GM18520 (cell line): ENCODE results near the gene EP400.
"Not testable (repeated sequence)": the region's sequence is repeated elsewhere in the genome, so short reads cannot be mapped to it uniquely, and the experiment has no call there.

Source experiments
- ATAC-seq: cut with Tn5 transposase; IDR thresholded peaks from one replicate; pipeline ENCODE4 v1.9.1; 2021; ENCODE audit not compliant: unreplicated experiment

Gene EP400

DNA sequence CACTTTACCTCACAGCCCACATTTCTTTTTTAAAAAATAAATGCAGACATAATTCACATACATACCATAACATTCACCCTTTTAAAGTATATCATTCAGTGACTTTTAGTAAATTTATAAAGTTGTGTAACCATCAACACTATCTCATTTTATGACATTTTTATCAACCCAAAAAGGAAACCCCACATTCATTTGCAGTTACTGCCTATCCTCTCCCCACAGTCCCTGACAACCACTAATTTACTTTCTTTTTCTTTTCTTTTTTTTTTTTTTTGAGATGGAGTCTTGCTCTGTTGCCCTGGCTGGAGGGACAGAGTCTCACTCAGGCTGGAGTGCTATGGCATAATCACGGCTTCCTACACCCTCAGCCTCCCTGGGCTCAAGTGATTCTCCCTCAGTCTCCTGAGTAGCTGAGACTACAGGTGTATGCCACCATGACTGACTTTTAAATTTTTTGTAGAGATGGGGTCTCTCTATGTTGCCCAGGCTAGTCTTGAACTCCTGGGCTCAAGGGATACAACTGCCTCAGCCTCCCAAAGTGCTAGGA lies 1.5 kb upstream of the EP400 start:
- no peak for ATAC-seq

DNA sequence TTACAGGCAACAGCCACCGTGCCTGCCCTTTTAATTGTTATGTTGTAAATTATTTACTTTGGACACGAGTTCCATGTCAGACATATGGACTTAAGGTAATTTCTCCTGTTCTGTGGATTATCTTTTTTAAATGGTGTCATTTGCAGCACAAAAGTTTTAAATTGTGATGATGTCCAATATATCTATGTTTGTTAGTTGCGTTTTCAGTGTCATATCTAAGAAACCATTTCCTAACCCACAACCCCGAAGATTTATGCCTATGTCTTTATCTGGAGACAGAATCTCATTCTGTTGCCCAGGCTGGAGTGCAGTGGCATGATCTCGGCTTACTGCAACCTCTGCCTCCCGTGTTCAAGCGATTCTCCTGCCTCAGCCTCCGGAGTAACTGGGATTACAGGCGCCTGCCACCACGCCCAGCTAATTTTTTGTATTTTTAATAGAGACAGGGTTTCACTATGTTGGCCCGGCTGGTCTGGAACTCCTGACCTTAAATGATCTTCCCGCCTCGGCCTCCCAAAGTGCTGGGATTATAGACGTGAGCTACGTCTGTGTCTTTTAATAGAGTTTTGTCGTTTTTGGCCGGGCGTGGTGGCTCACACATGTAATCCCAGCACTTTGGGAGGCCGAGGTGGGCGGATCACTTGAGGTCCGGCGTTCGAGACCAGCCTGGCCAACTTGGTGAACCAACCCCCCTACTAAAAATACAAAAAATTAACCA lies 870 bp upstream of the EP400 start:
- ATAC-seq: not testable (repeated sequence)

DNA sequence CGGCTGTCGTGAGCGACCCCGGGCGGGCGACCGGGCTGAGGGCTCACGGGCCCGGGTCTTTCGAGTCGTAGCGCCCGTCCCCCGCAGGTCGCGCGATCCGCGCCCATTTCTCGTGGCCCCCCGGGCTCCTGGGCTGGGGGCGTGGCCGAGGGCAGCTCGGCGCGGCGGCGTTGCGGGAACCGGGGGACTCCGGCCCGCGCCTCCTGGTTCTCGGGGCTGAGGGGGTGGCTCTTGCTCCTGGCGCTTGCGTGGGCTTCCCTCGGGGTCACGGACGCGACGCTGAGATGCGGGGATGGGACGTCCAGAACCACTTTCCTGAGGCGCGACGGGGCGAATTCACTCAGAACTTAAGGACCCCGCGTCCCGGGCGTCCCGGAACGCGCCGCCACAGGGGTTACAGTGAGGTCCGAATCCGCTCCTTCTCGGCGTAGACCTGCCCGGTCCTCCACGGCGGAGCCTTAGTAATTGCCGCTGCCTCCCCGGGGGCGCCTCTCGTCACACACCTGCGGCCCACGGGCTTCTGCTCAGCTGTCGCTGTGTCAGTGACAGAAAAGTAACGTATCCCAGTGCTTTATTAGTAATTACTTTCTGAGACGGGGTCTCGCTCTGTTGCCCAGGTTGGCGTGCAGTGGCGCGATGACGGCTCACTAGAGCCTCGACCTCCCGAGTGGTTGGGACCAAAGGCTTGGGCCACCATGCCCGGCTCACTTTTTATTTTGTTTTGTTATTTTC lies 606 bp downstream of the EP400 start:
- peak; percentile 2 for ATAC-seq

DNA sequence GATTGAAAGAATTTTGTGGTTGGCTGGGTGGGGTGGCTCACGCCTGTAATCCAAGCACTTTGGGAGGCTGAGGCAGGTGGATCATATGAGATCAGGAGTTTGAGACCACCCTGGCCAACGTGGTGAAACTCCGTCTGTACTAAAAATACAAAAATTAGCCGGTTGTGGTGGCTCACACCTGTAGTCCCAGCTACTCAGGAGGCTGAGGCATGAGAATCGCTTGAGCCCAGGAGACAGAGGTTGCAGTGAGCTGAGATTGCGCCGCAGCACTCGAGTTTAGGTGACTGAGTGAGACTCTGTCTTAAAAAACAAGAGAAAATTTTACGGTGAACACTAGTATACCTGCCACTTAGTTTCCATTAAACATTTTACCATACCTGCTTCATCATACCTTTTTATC lies 4.1 kb downstream of the EP400 start:
- ATAC-seq: not testable (repeated sequence)

DNA sequence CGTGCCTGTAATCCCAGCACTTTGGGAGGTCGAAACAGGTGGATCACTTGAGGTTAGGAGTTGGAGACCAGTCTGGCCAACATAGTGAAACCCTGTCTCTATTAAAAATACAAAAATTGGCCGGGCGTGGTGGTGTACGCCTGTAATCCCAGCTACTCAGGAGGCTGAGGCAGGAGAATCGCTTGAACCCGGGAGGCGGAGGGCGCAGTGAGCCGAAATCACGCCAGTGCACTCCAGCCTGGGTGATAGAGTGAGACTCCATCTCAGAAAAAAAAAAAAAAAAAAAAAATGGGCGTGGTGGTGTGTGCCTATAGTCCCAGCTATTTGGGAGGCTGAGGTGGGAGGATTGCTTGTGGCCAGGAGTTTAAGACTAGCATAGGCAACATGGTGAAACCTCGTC lies 4.7 kb downstream of the EP400 start:
- not testable (repeated sequence) for ATAC-seq

DNA sequence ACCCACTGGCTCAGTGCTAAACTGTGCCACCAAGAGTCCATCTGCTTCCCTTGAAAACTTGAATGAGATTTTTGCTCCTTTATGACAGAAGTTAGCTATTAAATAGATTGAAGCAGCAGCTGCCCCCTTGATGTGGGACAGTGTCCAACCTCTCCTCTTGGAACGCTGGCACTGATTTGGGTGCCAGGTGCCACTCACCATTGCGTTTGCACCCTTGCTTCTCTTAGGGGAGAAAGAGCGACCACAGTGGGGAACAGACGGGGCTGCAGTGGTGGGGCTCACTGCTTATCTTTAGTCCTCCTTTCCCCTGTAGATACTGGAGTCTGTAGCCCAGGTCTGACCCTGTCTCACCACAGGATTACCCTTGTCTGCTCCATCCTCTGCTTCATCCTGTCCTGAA lies 9.4 kb downstream of the EP400 start:
- no peak for ATAC-seq

DNA sequence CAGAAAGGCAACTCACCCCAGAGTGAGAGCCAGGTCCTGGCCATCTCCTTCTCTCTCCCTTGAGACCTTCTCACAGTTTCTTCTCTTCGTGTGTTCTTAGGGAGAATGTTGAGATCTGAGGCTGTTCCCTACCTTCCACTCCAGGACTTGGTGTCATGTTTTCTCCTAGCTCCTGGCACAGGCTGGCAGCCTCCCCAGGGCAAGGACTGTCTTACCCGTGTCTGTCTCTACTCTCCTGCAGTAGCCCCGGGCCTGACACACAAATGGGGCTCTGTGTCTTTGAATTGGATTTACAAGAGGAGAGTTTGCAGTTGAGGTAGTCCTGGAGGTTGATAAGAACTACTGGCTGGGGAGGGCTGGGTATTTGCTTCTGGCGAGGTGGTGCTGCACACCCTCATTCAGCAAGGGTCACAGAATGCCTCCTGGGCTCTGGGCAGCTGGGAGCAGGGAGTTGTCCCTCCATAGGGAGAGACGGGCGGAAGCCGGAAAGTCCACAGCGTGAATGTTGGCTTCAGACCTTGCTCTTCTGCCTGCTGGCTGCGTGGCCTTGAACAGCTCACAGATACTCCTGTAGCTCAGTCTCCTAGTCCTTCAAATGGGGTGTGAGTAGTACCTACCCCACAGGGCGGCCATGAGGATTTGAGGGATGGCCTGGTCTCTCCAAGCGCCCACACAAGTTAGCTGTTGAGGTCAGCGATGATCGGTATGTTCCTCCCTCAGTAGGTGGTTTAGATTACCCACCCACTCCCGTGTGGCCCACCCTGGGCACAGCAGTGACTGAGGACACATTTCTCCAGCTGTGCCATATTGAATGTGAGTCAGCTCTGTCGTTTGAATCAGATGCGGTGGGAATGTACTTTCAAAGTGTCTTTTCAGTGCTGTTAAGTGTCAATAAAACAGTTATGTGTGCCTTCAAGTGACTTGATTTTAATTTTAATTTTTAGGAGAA lies 10.2 kb downstream of the EP400 start:
- ATAC-seq: no peak

DNA sequence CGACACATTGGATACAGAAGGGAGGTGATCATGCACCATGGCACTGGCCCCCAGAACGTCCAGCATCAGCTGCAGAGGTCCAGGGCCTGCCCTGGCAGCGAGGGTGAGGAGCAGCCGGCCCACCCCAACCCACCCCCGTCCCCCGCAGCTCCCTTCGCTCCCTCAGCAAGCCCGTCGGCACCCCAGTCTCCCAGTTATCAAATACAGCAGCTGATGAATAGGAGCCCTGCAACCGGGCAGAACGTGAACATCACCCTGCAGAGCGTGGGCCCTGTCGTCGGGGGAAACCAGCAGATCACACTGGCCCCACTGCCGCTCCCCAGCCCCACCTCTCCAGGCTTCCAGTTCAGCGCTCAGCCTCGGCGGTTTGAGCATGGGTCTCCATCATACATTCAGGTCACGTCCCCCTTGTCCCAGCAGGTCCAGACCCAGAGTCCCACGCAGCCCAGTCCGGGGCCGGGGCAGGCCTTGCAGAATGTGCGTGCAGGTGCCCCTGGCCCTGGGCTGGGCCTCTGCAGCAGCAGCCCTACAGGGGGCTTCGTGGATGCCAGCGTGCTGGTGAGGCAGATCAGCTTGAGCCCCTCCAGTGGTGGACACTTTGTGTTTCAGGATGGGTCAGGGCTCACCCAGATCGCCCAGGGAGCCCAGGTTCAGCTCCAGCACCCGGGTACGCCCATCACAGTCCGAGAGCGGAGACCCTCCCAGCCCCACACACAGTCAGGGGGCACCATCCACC lies 11.0 kb downstream of the EP400 start:
- ATAC-seq: not testable (repeated sequence)

DNA sequence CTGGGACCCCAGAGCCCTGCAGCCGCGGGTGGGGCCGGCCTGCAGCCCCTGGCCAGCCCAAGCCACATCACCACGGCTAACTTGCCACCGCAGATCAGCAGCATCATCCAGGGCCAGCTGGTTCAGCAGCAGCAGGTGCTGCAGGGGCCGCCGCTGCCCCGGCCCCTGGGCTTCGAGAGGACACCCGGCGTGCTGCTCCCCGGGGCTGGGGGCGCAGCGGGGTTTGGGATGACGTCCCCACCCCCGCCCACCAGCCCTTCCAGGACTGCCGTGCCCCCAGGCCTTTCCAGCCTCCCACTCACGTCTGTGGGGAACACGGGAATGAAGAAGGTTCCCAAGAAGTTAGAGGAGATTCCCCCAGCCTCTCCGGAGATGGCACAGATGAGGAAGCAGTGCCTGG lies 11.6 kb downstream of the EP400 start:
- not testable (repeated sequence) for ATAC-seq

DNA sequence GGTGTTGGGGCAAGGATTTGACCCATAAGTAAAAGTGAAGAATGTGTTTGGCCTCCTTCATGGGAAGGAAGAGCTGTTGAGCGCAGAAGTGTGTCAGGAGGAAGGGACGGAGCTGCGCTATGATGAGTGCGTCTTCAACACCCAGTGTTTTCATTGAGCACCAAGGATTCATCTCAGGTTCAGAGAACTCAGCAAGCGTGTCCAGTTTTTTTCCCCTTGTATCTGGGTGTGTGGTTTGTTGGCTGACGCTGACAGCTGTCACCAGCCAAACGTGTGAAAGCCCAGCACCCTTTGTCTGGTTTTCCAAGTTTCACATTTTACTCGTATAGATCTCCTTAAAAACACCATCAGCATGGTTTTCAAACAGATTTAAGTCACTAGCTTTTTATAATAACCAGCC lies 12.3 kb downstream of the EP400 start:
- ATAC-seq: no peak

DNA sequence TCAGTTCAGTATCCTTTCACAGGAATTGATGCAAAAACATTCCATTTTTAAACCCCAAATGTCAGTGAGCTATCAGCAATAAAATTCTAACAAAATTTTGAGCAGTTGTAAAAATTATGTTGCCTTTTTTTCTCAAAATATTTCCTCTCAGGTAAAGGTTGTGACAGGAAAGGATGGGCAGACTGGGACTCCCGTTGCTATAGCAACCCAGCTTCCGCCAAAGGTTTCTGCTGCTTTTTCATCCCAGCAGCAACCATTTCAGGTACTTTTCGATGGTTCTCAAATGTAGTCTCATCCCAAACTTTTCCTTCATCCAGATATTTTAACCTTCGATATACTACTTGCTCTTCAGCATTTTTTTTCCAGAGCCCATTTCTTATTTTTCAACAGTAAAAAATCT lies 13.6 kb downstream of the EP400 start:
- no peak for ATAC-seq

DNA sequence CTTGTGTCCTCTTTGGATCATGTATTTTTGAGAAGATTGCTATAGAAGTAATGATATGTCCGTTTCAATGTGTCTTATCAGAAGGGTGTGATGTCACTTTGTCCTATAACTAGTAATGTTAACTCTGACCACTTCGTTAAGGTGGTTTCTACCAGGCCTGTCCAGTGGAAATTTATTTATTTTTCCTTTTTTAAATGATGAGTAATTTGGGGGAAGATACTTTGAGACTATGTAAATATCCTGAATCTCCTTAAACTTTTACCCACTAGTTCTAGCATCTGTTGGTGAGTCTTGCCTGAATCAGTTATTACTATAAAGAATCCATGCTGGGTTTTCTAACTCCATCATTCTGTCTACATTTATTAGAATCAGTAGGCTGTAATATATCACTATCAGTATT lies 15.3 kb downstream of the EP400 start:
- ATAC-seq: no peak

DNA sequence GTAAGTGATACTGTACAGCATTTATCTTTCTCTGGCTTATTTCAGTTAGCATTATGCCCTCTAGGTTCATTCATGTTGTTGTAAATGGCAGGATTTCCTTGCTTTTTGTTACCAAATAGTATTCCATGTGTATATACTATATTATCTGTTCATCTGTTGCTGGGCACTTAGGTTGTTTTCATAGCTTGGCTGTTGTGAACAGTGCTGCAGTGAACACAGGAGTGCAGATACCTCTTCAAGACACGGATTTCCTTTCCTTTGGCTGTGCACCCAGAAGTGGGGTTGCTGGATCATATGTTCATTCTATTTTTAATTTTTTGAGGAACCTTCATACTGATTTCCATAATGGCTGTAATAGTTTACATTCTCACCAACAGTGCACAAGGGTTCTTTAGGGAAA lies 21.5 kb downstream of the EP400 start:
- no peak for ATAC-seq

DNA sequence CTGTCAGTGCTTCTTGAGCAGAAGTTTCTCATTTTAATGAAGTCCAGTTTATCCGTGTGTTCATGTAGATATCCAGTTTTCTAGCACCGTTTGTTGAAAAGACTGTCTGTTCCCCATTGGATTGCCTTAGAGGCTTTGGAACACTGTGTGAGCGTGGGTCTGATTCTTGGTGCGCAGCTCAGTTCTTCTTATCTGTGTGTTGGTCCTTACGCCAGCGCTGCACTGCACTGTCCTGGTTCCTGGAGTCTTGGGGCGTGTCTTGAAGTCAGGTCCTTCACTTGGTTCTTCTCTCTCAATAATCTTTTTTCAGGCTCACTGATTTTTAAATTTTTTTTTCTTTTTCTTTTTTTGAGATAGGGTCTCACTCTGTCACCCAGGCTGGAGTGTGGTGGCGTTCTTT lies 25.5 kb downstream of the EP400 start:
- ATAC-seq: no peak

DNA sequence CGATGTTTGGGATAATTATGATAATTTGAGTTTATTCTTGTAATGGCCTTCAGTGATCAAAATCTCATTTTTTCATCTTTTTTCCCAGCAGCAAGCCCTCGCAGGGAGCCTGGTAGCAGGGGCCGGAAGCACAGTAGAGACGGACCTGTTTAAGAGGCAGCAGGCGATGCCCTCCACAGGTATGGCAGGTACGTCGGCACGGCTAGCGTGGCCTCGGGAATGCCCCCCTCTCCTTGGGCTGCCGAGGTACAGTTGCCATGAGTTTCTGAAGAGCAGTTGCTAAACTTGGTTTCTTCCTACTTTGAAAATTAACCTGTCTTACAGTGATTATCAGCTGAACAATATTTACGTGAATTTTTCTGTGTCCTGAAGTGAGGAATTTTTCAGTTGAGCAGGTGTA lies 29.9 kb downstream of the EP400 start:
- ATAC-seq: no peak

DNA sequence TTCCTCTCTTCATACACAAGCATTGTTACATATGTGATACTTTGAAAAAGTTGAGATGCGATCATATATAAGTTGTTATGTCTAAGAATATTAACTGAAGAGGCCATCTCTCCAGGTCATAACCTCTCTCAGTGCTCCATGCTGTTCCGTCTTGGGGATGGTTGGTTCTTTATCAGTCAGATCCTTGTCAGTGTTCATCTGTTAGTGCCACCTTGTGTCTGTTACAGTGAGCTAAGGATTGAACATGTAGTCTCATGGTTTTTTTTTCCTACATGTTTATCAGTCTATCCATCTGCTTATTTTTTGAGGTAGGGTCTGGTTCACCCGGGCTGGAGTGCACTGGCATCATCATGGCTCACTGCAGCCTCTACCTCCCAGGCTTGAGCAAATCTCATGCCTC lies 30.5 kb downstream of the EP400 start:
- no peak for ATAC-seq

DNA sequence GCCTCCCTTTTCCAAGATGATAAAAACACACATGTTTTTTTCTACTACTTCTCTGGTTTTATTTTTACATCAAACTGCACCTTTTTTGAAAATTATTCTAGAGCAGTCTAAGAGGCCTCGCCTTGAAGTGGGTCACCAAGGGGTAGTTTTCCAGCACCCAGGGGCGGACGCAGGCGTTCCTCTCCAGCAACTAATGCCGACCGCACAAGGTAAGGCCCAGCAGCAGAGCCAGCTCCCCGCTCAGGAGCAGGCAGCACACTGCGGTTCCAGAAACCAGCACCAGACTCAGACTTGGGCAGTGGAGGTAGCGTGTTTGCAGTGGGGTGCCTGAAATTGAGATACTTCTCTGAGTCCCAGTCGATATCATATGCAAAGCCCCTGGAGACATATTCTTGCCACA lies 31.6 kb downstream of the EP400 start:
- ATAC-seq: no peak

DNA sequence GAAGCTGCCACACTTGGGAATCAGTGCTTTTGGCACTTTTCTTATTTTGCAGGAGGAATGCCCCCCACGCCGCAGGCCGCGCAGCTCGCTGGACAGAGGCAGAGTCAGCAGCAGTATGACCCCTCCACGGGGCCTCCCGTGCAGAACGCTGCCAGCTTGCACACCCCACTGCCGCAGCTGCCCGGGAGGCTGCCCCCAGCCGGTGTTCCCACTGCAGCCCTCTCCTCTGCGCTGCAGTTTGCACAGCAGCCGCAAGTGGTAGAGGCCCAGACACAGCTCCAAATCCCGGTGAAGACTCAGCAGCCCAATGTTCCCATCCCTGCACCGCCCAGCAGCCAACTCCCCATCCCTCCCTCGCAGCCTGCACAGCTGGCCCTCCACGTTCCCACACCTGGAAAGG lies 32.3 kb downstream of the EP400 start:
- ATAC-seq: no peak

DNA sequence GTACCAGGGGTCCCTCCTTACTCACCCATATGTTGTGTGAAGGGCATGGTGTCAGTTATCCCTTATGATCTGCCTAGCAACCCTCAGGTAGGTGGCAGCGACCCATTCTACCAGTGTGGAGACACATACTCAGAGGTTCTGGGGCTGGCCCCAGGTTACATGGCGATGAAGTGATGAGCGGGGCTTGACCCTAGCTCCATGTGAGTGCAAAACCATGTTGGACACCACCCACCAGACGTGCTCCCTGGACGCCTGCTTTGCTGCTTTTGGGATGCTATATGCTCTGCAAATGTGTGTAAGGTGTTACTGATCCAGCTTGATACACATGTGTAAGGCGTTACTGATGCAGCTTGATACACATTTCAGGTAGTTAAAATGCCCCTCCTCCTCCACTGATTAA lies 33.3 kb downstream of the EP400 start:
- no peak for ATAC-seq

DNA sequence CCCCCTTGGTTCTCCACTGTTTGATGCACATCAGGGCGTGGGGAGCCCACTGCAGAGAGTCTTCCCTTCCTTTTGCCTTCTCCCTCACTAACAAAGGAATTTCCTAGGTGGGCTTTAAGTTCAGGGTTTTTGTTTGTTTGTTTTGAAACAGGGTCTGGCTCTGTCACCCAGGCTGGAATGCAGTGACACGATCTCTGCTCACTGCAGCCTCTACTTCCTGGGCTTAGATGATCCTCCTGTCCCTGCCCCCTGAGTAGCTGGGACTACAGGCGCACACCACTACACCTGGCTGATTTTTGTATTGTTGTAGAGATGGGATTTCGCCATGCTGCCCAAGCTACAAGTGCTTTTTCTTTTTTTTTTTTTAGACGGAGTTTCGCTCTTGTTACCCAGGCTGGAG lies 33.8 kb downstream of the EP400 start:
- no peak for ATAC-seq

DNA sequence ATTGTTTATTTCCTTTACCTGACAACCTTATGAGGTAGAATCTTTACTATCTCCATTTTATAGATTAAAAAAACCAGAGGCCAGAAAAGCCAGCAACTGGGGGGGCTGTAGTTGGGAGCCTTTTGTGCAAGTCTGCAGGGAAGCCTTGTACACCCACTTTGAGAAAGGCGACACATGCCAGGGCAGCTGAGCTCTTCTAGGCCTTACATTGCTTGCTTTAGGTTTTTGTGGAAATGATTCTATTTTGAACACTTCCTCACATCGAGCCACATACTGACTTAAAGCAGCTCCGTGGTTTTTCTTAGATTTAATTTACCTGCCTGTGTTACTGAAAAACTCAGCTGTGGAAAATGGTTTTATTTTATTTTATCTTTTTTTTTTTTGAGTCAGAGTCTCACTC lies 34.6 kb downstream of the EP400 start:
- no peak for ATAC-seq
